ENCODE results near the gene CDC42EP2.

CDC42EP2 gene

DNA sequence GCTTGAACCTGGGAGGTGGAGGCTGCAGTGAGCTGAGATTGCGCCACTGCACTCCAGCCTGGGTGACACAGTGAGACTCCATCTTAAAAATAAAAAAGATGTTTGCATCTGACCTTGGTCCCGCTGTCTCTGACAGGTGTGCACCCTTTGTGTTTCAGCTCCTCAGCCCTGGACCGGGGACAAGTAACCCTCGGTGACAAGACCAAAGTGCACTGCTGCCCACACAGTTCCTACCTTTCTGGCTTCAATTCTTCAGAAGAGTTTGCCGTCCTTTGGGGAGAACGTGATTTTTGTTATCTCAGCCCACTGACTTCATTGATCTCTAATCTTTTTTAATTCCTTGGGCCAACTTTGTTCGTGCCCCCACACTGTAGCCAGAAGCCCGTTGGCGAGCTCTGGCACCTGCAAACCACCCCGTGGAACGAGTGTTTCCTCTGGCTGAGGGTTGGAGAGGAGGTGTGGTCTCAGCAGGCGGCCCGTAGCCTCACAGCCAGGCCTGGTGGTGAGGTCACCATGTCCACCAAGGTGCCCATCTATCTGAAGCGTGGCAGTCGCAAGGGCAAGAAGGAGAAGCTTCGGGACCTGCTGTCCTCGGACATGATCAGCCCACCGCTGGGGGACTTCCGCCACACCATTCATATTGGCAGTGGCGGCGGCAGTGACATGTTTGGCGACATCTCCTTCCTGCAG, 5.9 kb downstream of the CDC42EP2 start:
- H3K27ac ChIP-seq (ENCODE audit: low read depth, low read length) = no peak overlapping the region
- no peak for TF ChIP-seq EZH2phosphoT487 (conservative IDR thresholded peaks at IDR 0.05; ENCODE audit: low read length)
- TF ChIP-seq CTCF (IDR thresholded peaks at IDR 0.05; ENCODE audit: insufficient read depth, low read length, poor library complexity, severe bottlenecking) = no peak
- no peak overlapping the region for H3K4me2 ChIP-seq (ENCODE audit: low read depth, low read length, poor library complexity, severe bottlenecking)
- H3K36me3 ChIP-seq (ENCODE audit: low read length) = no peaks in the 10 kb centered on the region
- H3K79me2 ChIP-seq (ENCODE audit: insufficient read depth, low read length) = no peaks in the 10 kb centered on the region
- no peaks in the 10 kb centered on the region for H4K20me1 ChIP-seq (ENCODE audit: low read depth, low read length)
- no peak overlapping the region for H3K4me3 ChIP-seq (ENCODE audit: insufficient read depth, low read length, poor library complexity, severe bottlenecking)
- H2AFZ ChIP-seq (ENCODE audit: low read depth, low read length, severe bottlenecking) = no peak overlapping the region
- H3K9me2 ChIP-seq (replicated peaks; ENCODE audit: insufficient read depth, low read length) = no peaks in the 10 kb centered on the region
- 0 out of 2 replicates have a peak, but pooled peaks cover 4% of the 10 kb centered on the region for H3F3A ChIP-seq (ENCODE audit: insufficient read depth)
- H3K9me3 ChIP-seq (ENCODE audit: insufficient read depth, low read length) = no peaks in the 10 kb centered on the region
- no peaks in the 10 kb centered on the region for H3K27me3 ChIP-seq (ENCODE audit: low read length)
- H3K9ac ChIP-seq (ENCODE audit: low read length) = no peak overlapping the region

DNA sequence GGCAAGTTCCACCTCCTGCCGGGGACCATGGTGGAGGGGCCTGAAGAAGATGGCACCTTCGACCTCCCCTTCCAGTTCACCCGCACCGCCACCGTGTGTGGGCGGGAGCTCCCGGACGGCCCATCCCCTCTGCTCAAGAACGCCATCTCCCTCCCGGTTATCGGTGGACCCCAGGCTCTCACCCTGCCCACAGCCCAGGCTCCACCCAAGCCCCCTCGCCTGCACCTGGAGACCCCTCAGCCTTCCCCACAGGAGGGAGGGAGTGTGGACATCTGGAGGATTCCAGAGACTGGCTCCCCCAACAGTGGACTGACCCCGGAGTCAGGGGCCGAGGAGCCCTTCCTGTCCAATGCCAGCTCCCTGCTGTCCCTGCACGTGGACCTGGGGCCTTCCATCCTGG, 6.4 kb downstream of the CDC42EP2 start:
- Histone ChIP-seq H3K9me3 (ENCODE audit: insufficient read depth, low read length) (no peaks in the 10 kb centered on the region), H3K4me3 (ENCODE audit: insufficient read depth, low read length, poor library complexity, severe bottlenecking) (no peak overlapping the region), H4K20me1 (ENCODE audit: low read depth, low read length) (no peaks in the 10 kb centered on the region), H3K9me2 (replicated peaks; ENCODE audit: insufficient read depth, low read length) (no peaks in the 10 kb centered on the region), H3K27me3 (ENCODE audit: low read length) (no peaks in the 10 kb centered on the region), H3K36me3 (ENCODE audit: low read length) (no peaks in the 10 kb centered on the region), H3F3A (ENCODE audit: insufficient read depth) (0 out of 2 replicates have a peak, but pooled peaks cover 4% of the 10 kb centered on the region), H3K27ac (ENCODE audit: low read depth, low read length) (no peak overlapping the region), H2AFZ (ENCODE audit: low read depth, low read length, severe bottlenecking) (no peak overlapping the region), H3K79me2 (ENCODE audit: insufficient read depth, low read length) (no peaks in the 10 kb centered on the region), H3K9ac (ENCODE audit: low read length) (no peak overlapping the region), H3K4me2 (ENCODE audit: low read depth, low read length, poor library complexity, severe bottlenecking) (no peak overlapping the region)
- TF ChIP-seq CTCF (IDR thresholded peaks at IDR 0.05; ENCODE audit: insufficient read depth, low read length, poor library complexity, severe bottlenecking) (no peak), EZH2phosphoT487 (conservative IDR thresholded peaks at IDR 0.05; ENCODE audit: low read length) (no peak)

- no peak overlapping the region for H3K27ac ChIP-seq (ENCODE audit: low read depth, low read length)
- 0 out of 2 replicates have a peak, but pooled peaks cover 4% of the 10 kb centered on the region for H3F3A ChIP-seq (ENCODE audit: insufficient read depth)
- no peaks in the 10 kb centered on the region for H3K9me3 ChIP-seq (ENCODE audit: insufficient read depth, low read length)
- H3K9ac ChIP-seq (ENCODE audit: low read length) = no peak overlapping the region
- no peaks in the 10 kb centered on the region for H3K36me3 ChIP-seq (ENCODE audit: low read length)
- no peaks in the 10 kb centered on the region for H3K27me3 ChIP-seq (ENCODE audit: low read length)
- no peak overlapping the region for H2AFZ ChIP-seq (ENCODE audit: low read depth, low read length, severe bottlenecking)
- no peaks in the 10 kb centered on the region for H3K9me2 ChIP-seq (replicated peaks; ENCODE audit: insufficient read depth, low read length)
- no peak overlapping the region for H3K4me2 ChIP-seq (ENCODE audit: low read depth, low read length, poor library complexity, severe bottlenecking)
- no peaks in the 10 kb centered on the region for H3K79me2 ChIP-seq (ENCODE audit: insufficient read depth, low read length)
- H3K4me3 ChIP-seq (ENCODE audit: insufficient read depth, low read length, poor library complexity, severe bottlenecking) = no peak overlapping the region
- H4K20me1 ChIP-seq (ENCODE audit: low read depth, low read length) = no peaks in the 10 kb centered on the region
- no peak for TF ChIP-seq CTCF (IDR thresholded peaks at IDR 0.05; ENCODE audit: insufficient read depth, low read length, poor library complexity, severe bottlenecking)
These were observed 7.3 kb downstream of the CDC42EP2 start for GRCh38 chr11:65321828-65322485.
